HG02973 (cell line): ENCODE measurements around the gene SEMA4G.
"Not testable (repeated sequence)": the region's sequence is repeated elsewhere in the genome, so short reads cannot be mapped to it uniquely, and the experiment has no call there.

Experiments
- ATAC-seq: cut with Tn5 transposase; IDR thresholded peaks from one replicate; pipeline ENCODE4 v1.9.1; 2021; ENCODE audit warnings: moderate library complexity; ENCODE audit not compliant: unreplicated experiment

The SEMA4G gene

DNA sequence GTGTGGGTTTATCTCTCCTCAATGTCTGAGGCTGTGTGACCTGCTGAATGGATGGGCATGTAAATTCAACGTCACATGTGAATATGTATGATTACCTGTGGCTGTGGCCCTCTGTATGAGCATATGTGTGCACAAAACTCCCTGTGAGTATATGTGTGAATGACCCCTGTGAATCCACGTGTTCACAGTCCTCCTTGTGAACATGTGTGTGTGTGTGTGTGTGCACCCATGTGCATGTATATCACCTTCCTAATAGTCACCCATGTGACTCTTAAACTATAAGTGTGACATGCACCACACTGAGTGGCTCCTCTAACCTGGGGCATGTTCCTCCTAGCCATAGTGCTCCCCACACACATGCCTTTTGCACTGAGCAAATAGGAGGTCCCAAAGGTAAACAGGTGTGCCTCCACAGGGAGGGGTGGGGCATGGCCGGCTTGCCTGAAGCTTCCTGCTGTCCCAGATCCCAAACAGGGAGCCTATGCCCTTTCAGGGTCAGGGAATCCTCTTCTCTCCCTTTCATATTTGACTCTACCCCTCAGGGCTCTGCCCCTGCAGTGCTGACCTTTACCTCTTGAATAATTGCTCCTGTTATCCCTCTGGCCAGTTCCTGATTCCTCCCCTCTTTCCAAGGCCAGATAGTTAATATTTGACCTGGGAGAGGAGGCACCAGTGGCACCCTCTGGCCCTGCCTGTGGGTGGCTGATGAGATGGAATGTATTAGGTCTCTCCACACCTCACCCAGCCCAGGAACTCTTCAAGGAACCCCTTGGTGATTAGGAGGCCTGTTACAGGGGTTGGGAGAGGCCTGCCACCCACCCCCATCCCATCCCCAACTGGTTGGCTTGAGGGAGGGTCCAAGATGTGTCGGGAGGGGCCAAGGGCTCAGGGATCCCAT lies 1.9 kb downstream of the SEMA4G start:
- ATAC-seq = no peak

DNA sequence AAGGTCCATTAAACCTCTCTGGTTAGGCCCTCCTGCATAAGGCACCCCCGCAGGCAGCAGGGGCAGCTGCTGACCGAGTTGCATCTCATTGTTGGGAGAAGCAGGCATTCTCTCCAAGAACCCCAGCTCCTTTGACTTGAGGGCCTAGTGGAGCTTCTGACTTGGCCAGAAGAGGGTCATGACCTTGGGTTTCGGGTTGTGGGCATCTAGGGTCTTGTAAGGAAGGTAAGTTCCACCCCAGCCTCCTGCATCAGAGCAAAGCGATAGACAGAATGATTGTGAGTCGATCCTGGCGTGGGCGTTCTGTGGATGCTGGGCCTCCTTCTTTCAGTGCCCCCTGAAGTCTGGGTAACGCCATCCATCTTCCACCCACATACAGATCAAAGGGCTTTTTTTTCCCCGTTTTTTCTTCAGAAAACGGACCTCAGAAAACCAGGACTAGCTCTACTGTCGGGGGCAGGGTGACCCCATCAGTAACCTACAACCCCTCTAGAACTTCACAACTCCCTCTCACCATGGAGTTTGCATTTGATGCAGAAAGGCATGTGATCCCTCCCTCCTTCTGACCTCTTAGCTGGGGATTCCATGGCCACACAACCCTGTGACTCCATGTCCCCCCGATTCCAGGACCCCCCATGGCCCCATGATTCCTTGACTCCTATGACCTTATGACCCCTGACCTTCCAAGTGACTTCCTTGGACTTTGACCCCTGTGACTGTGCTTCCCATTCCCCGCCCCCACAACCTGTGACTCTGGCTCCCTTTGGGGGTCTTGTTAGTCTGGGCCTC lies 3.0 kb downstream of the SEMA4G start:
- no peak for ATAC-seq

DNA sequence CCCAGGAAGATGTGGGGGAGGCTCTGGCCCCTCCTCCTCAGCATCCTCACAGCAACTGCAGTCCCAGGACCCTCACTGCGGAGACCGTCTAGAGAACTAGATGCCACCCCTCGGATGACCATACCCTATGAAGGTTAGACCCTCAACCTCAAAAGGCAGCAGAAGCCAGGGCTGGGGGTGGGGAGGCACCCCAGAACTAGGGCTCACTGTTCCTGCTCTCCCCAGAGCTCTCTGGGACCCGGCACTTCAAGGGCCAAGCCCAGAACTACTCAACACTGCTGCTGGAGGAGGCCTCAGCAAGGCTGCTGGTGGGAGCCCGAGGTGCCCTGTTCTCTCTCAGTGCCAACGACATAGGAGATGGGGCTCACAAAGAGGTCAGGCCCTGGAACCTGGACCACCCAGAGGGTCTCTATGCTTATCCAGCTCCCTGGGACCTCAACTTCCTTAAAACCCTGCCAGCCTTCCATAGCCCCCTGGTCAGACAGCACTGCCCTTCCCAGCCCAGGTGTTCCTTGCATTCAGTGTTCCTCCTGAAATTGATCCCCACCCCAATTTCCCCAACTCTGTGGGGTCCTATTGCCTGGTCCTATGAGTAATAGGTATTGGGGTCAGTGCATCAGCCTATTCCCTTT lies 3.7 kb downstream of the SEMA4G start:
- no peak for ATAC-seq

DNA sequence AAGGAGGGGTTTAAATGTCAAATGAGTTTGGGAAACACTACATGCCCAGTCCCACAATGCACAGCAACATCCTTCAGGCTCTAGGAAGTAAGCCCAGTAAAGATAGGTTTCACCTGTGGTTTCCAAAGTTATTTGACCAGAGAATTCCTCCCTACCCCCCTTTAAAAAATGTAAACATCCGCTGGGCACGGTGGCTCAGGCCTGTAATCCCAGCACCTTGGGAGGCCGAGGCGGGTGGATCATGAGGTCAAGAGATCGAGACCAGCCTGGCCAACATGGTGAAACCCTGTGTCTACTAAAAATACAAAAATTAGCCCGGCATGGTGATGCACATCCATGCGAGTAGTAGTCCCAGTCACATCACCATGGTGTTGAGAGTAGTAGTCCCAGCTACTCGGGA lies 6.1 kb downstream of the SEMA4G start:
- not testable (repeated sequence) for ATAC-seq

DNA sequence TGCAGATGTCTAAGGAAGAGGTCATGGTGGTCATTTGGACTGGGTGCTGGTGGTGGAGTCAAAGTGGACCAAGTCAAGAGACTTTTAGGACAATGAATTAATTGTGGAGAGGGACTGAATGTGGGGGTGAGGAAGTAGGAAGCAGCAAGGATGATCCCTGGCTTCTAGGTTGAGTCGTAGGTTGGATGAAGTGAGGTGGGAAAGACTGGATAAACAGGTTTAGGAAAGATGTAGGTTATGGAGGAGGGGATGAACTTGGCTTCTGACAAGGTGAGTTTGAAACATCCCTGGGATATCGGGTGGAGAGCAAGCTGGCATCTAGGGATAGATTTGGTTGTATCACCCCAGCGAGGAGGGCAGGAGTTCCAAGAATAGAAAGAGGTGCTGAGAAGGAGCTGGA lies 7.6 kb downstream of the SEMA4G start:
- no peak for ATAC-seq

DNA sequence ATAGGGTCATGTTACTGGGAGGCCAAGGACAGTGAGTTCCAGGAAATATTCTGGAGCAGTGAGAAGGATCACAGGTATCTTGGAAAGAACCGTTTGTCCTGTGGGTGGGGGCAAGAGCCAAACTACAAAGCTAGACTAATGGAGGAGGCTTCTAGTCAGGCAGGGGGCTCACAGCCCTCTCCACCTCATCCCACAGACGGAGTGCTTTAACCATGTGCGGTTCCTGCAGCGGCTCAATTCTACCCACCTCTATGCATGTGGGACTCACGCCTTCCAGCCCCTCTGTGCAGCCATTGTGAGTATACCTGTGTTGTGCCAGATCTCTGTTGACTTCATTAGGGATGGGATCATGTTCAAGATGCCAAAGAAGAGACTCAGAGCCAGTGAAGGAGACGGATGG lies 8.1 kb downstream of the SEMA4G start:
- ATAC-seq = no peak

DNA sequence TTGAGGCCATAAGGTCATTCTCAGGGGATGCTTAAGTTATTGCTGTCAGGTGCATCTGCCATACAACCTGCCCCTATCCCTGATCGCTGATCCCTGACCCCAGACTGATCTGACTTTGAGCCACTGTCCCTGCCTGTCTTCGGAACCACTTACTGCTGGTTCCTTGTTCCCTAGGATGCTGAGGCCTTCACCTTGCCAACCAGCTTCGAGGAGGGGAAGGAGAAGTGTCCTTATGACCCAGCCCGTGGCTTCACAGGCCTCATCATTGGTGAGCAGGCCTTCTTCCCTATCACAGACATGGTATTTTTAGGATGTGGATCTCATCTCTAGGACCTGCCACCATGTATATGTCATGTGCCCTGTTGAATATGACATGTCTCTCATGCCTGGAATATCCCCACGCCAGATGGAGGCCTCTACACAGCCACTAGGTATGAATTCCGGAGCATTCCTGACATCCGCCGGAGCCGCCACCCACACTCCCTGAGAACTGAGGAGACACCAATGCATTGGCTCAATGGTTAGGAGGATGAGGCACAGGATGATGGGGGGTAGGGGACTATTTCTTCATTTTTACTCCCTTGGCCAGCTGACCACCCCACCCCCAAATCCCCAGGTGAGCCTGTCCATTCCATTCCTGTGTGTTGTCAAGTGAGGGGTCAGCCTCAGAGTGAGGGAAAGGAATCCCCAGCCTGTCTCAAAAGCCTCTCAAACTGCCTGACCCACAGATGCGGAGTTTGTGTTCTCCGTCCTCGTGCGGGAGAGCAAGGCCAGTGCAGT lies 9.0 kb downstream of the SEMA4G start:
- ATAC-seq = no peak

DNA sequence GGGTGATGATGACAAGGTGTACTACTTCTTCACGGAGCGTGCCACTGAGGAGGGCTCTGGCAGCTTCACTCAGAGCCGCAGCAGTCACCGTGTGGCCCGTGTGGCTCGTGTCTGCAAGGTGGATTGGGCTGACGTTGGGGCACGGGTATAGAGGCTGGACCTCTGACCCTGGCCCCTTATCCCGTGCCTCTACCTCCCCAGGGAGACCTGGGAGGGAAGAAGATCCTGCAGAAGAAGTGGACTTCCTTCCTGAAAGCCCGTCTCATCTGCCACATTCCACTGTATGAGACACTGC lies 9.5 kb downstream of the SEMA4G start:
- ATAC-seq = no peak

DNA sequence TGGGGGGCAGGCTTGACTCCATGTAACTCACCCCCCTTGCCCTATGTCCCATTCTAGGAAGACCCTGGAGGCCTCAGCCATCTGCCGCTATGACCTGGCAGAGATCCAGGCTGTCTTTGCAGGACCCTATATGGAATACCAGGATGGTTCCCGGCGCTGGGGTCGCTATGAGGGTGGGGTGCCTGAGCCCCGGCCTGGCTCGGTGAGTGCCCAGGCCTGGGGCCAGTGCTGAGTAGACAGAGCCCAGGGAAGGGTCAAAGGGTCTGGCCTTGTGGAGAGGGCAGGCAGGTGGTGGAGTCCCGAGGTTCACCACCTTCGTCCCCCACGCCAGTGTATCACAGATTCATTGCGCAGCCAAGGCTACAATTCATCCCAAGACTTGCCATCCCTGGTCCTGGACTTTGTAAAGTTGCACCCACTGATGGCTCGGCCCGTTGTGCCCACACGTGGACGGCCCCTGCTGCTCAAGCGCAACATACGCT lies 10.5 kb downstream of the SEMA4G start:
- ATAC-seq = no peak

DNA sequence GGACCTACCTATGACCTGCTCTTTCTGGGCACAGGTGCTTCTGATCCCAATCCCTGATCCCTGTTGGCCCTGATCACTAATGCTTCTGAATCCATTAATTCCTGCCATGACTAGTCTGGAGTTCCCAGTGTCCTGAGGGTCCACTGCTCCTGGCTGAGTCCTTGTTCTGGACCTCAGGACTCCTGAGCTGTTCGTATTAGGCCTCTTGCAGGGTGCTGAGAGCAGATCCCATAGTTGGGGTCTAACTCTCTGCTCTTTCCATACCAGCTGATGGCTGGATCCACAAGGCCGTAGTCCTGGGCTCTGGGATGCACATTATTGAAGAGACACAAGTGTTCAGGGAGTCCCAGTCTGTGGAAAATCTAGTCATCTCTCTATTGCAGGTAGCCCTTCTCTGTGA lies 11.0 kb downstream of the SEMA4G start:
- ATAC-seq = no peak

DNA sequence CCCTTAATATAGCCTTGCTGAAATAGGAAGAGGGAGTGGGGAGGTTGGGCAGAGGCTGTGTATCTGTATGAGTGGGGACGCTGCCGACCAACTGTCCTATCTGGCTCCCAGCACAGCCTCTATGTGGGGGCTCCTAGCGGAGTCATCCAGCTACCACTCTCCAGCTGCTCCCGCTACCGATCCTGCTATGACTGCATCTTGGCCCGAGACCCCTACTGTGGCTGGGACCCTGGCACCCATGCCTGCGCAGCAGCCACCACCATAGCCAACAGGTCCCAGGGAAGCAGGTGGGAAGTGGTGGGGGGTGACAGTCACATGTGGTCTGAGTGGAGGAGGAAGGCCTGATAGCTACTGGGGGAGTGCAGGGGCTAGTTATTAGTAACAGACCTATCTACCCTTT lies 11.4 kb downstream of the SEMA4G start:
- ATAC-seq = no peak

DNA sequence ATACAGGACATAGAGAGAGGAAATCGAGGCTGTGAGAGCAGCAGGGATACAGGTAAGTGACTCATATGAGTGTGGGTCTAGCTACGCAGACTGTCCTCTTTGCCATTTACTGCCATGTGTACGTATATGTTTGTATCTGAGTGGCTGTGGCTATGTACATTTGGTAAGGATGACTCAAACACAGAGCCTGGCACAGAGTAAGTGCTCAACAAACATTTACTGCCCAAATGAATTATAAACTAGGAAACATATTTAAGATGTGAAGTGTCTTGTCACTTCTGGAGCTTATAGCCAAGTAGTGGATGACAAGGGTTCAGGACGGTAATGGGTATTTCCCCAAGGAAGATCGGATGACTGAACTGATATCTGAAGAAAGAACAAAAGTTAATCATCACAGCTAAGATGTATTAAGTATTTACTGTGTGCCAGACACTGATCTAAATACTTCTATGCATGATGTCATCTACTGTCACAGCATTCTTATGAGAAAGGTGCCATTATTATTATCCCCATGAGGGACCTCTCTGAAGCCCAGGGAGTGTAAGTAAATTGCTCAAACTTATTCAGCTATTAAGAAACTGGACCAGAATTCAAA lies 12.0 kb downstream of the SEMA4G start:
- ATAC-seq = no peak

DNA sequence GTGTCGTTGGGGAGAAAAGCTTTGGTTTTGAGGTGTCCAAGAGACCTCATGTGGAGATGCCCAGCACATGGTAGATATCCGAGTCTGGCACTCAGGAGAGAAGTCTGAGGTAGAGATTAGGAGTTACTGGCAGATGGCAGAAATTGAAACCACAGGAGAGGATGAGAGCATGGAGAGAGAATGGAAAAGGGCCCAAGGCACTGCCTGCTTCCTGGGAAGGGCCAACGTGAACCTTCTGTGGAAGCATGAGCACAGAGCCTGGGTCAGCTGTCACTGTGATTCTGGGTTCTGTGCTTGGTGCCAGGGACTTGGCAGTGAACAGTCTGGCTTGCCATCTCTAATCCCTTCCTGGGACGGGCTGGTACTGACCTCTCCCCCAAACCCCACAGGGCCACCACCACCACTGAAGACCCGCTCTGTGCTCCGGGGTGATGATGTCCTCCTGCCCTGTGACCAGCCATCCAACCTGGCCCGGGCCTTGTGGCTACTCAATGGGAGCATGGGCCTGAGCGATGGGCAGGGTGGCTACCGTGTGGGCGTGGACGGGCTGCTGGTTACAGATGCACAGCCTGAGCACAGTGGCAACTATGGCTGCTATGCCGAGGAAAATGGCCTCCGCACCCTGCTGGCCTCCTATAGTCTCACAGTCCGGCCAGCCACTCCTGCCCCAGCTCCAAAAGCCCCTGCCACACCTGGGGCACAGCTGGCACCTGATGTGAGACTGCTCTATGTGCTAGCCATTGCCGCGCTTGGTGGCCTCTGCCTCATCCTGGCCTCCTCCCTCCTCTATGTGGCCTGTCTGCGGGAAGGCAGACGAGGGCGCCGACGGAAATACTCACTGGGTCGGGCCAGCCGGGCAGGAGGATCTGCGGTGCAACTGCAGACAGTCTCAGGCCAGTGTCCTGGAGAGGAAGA lies 13.9 kb downstream of the SEMA4G start:
- no peak for ATAC-seq

DNA sequence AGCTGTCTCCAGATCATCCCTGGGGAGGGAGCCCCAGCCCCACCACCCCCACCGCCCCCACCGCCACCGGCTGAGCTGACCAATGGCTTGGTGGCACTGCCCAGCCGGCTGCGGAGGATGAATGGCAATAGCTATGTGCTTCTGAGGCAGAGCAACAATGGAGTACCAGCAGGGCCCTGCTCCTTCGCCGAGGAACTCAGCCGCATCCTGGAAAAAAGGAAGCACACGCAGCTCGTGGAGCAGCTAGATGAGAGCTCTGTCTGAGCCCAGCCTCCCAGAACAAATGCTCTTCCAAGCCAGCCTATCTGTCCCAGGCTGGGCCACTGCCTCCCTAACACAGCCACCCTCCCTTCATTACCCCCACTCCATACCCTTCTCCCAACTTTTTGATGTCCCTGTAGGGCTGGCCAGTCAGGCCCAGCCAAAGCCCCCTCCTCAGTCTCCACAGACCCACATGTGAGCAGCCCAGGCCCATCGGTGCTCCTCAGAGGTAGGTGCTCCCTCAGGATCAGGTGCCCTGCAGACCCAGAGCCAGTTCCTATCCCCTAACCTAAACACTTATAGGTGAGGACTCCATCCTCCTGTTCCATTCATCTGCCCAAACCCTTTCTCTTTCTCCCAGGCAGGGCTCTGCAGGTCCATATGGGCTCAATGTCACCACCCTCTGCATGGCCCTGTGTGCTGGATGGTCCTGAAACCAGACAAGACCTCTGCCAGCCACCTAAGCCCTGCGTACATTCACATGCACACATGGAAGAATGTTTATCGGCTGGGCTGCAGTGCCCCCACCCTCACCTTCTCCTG lies 14.8 kb downstream of the SEMA4G start:
- no peak for ATAC-seq

DNA sequence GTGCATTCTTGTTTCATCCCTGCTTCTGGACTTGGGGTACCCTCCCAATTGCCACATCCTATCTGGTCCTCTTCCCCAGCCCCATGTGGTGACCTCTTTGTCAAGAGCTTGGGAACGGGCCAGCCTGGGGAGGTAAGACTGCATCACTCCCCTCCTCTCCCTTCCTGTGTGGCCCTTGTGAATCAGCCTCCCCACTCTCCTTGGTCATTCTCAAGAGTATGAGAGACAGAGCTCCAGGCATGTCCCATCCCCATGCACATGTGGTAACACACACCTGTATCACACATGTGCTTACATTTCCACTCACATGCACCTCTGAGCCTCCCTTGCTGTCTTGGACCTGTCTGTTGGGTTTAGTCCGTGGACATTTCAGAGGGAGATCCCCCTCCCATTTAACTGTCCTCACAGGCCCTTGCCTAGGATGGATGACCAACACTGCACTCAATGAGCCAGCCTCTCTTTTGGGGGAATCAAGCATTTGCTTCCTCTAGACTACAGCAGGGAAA lies 15.4 kb downstream of the SEMA4G start:
- no peak for ATAC-seq

DNA sequence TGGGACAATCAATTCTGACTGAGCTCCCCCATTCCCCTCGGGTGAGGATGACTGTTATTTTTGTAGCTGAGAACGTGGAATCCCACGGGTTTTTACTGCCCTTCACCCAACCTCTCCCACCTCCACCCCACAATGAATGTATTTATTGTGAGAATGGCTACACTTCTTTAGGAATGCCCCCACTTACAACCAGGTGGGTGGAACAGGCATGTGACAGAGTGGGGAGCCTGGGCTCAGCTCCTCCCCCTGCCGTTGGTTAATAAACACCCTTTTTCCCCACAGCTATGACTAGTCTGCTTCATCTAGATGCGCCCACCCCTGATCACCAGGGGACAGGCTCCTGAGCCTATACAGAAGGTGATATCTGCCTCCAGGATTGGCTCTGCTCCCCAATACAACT lies 16.0 kb downstream of the SEMA4G start:
- no peak for ATAC-seq

DNA sequence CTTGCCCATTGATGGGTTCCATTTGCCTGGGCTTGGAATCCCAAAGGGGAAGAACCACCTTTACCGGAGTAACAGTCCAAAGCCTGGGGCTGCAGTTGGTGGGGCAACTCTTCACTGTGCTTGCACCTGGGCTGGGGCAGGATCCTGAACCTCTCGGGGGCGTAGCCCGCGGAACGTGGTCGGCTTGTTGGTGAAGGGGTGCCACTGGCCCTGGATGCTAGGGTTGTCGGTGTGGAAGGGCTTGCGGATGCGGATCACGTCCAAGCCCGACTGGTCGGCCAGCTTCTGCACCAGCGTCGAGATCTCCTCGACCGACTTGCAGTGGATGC lies 17.3 kb downstream of the SEMA4G start:
- no peak for ATAC-seq

DNA sequence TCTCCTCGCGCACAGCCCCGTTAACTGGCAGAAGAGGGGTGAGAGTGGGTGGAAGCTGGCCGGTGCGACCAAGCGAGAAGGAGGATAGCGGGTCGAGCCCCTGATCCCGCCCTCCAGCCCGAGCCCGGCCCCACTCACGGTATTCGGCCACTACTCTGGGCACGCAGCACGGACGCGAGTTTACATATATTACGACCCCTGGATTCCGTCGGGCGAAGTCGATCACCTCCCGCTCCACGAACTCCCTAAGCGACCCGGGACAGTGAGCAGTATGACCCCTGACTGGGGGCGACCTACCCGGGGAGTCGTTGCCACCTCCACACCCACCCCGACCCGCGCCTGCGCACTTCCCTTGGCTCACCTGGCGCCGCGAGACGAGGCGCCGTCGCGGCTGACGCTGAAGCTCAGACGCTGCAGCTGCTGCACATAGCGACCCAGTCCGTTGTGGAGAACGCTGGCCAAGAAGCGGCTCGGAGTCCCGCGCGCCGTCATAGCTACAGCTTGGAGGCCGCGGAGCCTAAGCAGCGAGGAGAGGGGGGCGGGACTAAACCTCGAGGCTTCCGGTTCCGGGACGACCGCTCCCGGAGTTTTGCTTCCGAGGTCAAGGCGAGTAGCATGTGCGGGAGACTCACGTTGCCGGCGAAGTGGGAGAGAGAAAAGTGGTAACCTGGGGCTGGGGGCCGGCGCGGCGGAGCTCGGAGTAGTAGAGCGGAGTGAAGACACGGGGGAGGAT lies 17.8 kb downstream of the SEMA4G start, which contains the start of the genes MRPL43 and TWNK:
MRPL43 (minus strand) TSS at position 546 of the 733 bp plus-strand sequence; CDS start at position 492, 54 bp downstream.
TWNK (plus strand) TSS at position 592 of the 733 bp plus-strand sequence. CDS start 668 bp downstream, outside the sequence.
- ATAC-seq = peak; percentile 76
